Activated T-helper 1 cell treated with Interleukin-2 at 50 U/mL for 16 hours (primary cell): ENCODE measurements around the gene ANKRD39.
A peak's percentile ranks its signal among the peaks of the same experiment; 100 is the strongest.
"Not testable (repeated sequence)": the region's sequence is repeated elsewhere in the genome, so short reads cannot be mapped to it uniquely, and the experiment has no call there.

Experiments used
- DNase-seq: peaks from one replicate; pipeline ENCODE4 v3.0.0-alpha.2; 2020; ENCODE audit warnings: low read depth

The ANKRD39 gene

GRCh38 chr2:96870626-96871255 is 12.9 kb upstream of the ANKRD39 start:
- peak; percentile 63 for DNase-seq

- peak; percentile 56 for DNase-seq
Observed at GRCh38 chr2:96869822-96870625, 12.2 kb upstream of the ANKRD39 start, which contains the start of gene SEMA4C. Gene SEMA4C (minus strand): TSS chr2:96870080. CDS start chr2:96867886, 2,194 bp downstream.

- no peak for DNase-seq
Observed at GRCh38 chr2:96869281-96869821, 11.5 kb upstream of the ANKRD39 start.

GRCh38 chr2:96868555-96869280 is 10.9 kb upstream of the ANKRD39 start:
- DNase-seq: peak; percentile 47

GRCh38 chr2:96867756-96868554 is 10.1 kb upstream of the ANKRD39 start:
- no peak for DNase-seq

GRCh38 chr2:96866986-96867755 is 9.4 kb upstream of the ANKRD39 start:
- DNase-seq: no peak

GRCh38 chr2:96866586-96866985 is 8.8 kb upstream of the ANKRD39 start:
- DNase-seq: no peak

GRCh38 chr2:96866149-96866548 is 8.3 kb upstream of the ANKRD39 start:
- no peak for DNase-seq

- DNase-seq: no peak
Observed at GRCh38 chr2:96865654-96866053, 7.8 kb upstream of the ANKRD39 start.

- DNase-seq: no peak
Observed at GRCh38 chr2:96864343-96865091, 6.7 kb upstream of the ANKRD39 start.

- no peak for DNase-seq
Observed at GRCh38 chr2:96863575-96864342, 5.9 kb upstream of the ANKRD39 start.

GRCh38 chr2:96863056-96863455 is 5.2 kb upstream of the ANKRD39 start:
- not testable (repeated sequence) for DNase-seq

- DNase-seq: no peak
Observed at GRCh38 chr2:96861074-96861473, 3.3 kb upstream of the ANKRD39 start.

GRCh38 chr2:96860065-96861029 is 2.5 kb upstream of the ANKRD39 start:
- DNase-seq: no peak

GRCh38 chr2:96859681-96860064 is 1.9 kb upstream of the ANKRD39 start:
- no peak for DNase-seq

GRCh38 chr2:96859099-96859649 is 1.4 kb upstream of the ANKRD39 start:
- no peak for DNase-seq

- DNase-seq: no peak
Observed at GRCh38 chr2:96856776-96857666, 795 bp downstream of the ANKRD39 start.
